Cerebellar nuclear complex (tissue), 1 donor: ENCODE measurements around the gene UBXN7.
"Not testable (repeated sequence)": the region's sequence is repeated elsewhere in the genome, so short reads cannot be mapped to it uniquely, and the experiment has no call there.

ENCODE experiments used
- DNase-seq, 2 experiments: peaks; one replicate each; lab custom pipeline; 2025; lab: John Stamatoyannopoulos, UW

The UBXN7 gene, protein sequence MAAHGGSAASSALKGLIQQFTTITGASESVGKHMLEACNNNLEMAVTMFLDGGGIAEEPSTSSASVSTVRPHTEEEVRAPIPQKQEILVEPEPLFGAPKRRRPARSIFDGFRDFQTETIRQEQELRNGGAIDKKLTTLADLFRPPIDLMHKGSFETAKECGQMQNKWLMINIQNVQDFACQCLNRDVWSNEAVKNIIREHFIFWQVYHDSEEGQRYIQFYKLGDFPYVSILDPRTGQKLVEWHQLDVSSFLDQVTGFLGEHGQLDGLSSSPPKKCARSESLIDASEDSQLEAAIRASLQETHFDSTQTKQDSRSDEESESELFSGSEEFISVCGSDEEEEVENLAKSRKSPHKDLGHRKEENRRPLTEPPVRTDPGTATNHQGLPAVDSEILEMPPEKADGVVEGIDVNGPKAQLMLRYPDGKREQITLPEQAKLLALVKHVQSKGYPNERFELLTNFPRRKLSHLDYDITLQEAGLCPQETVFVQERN

DNA sequence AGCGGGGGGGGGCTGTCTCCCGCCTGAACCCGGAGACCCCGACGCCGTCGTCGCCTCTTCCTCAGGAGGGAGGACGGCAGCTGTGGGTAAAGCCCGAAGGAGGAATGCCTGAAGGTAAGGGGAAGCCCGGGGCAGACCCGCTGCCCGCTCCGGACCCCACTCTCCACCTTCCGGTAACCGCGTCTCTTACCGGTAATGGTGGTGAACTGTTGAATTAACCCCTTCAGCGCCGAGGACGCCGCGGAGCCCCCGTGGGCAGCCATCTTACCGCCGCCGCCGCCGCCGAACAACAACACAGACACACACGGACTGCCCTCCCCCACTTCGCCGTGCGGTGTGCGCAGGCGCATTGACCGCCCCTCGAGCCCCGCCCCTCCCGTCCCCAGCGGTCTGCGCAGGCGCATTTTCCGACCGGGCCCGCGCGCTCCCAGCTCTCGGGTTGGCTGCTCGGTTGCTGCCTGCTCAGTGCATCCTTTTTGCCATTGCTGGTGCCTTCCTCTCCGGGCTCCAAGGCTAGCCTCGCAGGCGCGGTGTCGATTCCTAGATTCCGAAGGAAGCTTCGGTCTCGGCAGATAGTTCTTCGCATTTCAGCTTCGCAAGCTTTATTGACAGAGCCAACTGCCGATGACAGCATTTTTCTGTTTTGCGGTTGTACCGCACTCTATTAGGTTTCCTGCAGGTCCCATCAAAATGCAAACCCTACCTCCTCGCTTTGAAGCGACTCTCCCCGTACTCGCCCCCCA is at the start of gene UBXN7:
Gene UBXN7, minus strand, starts transcription at position 291 of the 743 bp plus-strand sequence. Its CDS starts 28 bp downstream, at position 263.
- DNase-seq: peak; percentile 37 to 86

DNA sequence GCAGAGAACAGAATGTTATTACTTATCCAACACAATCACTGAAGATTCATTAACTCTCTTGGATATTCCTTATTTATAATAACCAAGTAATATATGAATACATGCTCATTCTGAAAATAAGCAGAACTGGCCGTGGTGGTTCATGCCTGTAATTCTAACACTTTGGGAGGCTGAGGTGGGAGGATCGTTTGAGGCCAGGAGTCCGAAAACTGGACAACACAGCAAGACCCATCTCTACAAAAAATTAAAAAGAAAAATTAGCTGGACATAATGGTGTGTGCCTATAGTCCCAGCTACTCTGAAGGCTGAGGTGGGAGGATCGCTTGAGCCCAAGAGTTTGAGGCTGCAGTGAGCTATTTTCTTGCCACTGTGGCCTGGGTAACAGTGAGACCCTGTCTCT is 45.5 kb upstream of the UBXN7 start:
- DNase-seq: no peak

DNA sequence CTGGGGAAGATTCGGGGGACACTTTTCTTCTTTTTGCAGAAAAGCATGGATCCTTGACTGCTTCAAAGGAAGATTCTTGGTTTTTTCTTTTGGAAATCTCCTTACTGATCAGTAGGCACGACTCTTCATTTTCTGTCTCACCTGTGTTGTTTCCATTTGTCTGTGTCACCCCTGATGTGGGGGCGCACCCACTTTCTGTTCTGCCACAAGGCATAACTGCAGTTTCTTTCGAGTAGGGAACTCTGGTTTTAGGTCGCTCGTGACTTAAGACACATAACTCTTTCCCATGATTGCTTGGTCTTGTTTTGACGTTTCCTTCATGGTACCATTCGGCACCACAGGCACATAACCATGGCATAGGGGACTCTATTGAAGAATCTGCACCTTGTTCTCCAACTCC is 40.1 kb upstream of the UBXN7 start:
- no peak for DNase-seq

DNA sequence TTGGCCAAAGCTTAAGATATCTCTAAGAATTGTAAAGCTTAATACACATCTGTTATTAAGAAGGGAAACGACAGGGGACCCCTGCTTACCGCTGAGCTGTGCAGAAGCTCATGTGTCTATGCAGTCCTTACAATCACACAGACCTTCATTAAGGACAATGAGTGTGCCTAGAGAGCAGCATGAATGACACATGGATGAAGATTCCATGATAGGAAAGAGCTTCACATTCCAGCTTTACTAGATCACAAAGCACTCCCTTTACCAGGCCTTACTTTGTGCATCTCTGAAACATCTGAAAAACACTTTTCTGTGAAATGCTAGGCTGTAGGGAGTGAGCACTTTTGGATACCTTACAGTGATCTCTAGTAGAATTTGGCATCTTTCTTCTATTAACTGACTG is 39.3 kb upstream of the UBXN7 start:
- DNase-seq: no peak

DNA sequence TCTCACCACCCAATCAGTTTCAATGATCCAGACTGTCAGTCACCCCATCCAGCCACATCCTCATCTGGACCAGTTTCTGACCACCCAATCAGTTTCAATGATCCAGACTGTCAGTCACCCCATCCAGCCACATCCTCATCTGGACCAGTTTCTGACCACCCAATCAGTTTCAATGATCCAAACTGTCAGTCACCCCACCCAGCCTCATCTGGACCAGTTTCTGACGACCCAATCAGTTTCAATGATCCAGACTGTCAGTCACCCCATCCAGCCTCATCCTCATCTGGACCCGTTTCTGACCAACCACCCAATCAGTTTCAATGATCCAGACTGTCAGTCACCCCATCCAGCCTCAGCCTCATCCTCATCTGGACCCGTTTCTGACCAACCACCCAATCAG is 38.0 kb upstream of the UBXN7 start:
- DNase-seq: not testable (repeated sequence)

DNA sequence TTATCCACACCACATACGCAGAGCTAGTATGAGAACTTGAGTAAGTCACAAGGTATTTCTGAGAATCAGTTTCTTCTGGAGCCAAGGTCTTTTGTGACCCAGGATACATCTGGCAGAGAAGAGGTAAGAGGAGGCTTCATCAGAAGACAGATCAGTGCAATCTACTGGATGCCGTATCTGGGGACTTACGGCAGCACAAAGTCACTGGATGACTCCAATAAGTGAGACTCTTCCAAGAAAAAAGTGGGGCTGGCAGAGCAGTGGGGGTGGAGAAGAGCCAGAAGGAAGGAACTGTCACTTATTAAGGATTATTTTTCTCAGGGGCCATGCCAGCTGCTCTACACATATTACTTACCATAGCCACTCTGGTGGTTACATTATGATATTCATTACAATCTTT is 31.6 kb upstream of the UBXN7 start:
- no peak for DNase-seq

DNA sequence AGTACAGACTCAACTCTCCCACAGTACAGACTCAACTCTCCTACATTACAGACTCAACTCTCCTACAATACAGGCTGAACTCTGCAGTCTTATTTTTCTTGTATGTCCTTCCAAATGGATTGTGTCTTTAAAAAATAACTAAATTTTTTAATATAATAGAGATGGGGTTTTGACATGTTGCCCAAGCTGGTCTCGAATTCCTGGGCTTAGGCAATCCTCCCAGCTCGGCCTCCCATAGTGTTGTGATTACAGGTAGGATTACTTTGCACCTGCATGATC is 31.2 kb upstream of the UBXN7 start:
- DNase-seq: no peak

DNA sequence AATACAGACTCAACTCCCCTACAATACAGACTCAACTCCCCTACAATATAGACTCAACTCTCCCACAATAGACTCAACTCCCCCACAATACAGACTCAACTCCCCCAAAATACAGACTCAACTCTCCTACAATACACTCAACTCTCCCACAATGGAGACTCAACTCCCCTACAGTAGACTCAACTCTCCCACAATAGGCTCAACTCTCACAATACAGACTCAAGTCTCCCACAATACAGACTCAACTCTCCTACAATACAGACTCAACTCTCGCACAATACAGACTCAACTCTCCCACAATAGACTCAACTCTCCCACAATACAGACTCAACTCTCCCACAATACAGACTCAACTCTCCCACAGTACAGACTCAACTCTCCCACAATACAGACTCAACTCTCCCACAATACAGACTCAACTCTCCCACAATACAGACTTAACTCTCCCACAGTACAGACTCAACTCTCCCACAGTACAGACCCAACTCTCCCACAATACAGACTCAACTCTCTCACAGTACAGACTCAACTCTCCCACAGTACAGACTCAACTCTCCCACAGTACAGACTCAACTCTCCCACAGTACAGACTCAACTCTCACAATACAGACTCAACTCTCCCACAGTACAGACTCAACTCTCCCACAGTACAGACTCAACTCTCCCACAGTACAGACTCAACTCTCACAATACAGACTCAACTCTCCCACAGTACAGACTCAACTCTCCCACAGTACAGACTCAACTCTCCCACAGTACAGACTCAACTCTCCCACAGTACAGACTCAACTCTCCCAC is 30.7 kb upstream of the UBXN7 start:
- not testable (repeated sequence) for DNase-seq

DNA sequence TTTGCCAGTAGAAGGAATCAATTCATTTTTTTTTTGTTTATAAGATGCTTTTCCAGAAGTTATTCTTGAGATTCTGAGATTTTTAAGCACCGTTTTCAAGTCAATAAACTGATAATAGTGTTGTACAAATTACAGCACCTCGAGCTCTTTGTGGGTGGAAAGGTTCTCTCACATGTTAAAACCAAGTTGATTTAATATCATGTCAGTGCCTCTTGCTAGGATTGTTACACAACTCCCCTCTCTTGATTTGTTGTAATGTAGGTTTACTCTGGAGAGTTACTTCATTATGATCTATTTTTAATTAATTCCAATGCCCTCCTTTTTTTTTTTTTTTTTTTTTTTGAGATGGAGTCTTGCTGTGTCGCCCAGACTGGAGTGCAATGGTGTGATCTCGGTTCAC is 25.8 kb upstream of the UBXN7 start:
- no peak for DNase-seq

DNA sequence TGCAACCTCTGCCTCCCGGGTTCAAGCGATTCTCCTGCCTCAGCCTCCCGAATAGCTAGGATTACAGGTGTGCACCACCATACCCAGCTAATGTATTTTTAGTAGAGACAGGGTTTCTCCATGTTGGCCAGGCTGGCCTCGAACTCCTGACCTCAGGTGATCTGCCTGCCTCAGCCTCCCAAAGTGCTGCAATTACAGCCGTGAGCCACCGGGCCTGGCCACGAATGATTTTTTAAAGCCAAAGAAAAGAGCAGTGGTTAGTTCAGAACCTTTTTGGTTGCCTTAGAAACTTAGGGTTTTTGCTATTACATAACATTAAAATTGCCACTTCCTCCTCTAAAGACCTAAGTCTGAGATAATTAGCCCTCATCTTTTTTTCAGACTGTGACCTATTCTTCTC is 25.2 kb upstream of the UBXN7 start:
- DNase-seq: not testable (repeated sequence)

DNA sequence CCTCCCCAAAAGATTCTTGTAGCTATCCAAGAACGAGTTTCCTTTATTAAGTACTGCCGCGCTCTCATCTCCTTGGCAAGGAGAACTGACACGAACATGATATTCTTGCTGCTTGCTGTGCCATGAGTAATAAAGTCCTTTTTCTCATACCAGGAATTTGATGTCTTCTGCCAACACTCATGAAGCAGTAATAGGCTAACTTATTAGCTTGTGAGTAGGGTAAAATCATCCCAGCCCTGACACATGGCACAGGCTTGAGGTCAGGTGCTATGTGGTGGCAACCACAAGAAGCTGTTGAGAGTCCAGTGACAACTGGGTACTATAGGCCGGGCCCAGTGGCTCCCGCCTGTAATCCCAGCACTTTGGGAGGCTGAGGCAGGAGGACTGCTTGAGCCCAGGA is 22.7 kb upstream of the UBXN7 start:
- no peak for DNase-seq

DNA sequence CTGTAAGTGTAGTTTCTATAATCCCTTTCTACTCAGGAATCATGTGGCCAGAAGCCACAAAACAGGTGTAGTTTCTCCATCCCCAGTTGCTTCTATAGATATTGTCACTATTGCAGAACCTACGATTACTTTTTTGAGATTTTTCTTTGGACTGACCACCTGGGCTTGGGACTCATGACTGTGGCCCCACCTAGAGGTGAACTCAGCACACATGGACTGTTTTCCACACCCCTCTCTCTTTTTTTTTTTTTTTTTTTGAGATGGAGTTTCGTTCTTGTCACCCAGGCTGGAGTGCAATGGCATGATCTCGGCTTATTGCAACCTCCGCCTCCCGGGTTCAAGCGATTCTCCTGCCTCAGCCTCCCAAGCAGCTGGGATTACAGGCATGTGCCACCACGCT is 13.2 kb upstream of the UBXN7 start:
- not testable (repeated sequence) for DNase-seq

DNA sequence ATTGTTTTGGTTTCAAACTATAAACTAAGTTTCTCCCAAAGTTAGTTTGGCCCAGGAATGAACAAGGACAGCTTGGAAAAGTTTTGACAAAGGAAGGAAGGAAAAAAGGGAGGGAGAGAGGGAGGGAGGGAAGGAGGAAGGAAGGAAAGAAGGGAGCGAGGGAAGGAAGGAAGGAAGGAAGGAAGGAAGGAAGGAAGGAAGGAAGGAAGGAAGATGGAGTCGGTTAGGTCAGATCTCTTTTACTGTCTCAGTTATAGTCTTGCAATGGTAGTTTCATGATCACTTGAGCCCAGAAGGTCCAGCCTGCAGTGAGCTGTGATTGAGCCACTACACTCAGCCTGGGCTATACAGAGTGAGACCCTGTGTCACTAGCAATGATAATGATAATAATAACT is 12.3 kb upstream of the UBXN7 start:
- DNase-seq: no peak

DNA sequence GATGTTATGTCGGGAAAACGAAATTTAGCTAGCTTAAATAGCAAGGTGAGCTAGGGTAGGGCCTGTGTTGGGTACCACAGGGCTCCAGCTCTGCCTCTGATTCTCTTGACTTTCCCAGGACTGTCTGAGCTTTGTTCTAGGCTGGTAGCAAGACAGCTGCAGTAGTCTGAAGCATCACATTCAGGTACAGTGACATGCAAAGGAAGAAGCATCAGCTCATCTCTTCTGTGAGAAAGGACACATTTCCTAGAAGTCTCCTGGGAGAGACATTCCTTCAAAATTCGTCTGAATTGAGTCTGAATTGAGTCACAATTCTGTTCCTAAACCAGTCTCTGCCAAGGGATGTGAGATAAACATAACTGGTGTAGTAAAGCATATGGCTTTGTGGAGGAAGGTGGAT is 8.5 kb upstream of the UBXN7 start:
- no peak for DNase-seq

DNA sequence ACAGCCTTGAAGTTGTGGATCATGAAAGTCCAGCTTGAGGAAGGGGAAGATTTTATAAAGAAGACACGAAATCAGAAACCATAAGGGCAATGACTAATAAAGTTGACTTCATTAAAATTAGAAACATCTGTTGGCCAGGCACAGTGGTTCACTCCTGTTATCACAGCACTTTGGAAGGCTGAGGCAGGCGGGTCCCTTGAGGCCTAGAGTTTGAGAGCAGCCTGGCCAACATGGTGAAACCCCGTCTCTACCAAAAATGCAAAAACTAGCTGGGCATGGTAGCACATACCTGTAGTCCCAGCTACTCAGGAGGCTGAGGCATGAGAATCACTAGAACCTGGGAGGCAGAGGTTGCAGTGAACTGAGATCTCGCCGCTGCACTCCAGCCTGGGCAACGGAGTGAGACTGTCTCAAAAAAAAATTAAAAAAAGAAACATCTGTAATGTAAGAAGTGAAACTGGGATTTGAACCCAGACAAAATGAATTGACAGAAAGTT is 7.9 kb upstream of the UBXN7 start:
- no peak for DNase-seq

DNA sequence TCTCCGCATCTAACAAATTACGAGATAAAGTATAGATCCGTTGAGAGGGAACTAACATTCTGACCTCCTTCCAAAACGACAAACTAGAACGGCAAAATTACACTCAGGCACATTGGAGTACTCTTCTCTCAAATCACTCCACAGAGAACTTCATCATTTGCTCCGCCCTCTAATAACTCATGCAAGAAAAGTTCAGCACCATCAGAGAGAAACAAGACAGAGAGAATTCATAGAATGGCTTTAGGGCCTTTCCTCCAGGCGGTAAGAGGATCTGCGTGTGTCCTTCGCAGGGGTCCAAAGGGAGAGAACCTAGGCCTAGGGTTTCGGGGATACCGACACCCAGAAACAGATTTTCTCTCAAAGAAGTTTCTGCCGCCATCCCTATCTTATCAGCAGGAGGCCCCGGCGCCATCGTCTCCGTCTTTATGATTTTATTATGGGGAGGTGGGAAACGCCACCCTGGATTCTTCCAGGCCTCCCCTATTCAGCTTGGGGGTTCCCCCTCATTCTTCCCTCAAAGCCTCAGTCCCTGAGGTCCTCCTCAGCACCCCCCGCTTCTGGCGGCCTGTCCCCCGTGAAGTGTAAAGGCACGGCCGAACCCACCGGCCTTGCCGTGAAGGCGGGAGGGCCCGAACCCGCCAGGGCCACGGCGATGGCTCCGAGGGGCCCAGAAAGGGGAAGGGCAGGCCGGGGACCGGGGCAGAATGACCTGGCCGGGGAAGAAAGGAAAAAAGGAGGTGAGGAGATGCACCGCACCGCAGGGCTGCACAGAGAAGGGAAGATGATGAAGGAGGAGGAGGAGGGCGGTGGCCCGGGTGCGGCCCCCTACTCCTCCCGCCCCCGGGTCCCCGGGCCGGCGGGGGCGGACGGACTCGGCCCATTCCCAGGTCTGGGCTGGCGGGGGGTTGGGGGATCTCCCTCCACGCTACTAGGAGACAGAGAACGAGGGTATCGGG is 768 bp downstream of the UBXN7 start:
- no peak for DNase-seq

DNA sequence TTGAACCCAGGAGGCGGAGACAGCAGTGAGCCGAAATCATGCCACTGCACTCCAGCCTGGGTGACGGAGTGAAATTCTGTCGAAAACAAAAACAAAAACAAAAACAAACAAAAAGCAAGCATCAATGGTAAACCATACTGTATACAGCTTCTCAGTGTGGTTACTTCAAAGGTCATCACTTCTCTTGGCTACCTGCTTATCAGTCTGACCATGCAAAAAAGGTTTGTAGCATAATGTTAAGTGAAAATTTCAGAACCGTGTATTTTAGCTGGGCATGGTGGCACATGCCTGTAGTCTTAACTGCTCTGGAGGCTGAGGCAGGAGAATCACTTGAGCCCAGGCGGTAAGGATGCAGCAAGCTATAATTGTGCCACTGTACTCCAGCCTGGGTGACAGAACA is 4.2 kb downstream of the UBXN7 start:
- no peak for DNase-seq

DNA sequence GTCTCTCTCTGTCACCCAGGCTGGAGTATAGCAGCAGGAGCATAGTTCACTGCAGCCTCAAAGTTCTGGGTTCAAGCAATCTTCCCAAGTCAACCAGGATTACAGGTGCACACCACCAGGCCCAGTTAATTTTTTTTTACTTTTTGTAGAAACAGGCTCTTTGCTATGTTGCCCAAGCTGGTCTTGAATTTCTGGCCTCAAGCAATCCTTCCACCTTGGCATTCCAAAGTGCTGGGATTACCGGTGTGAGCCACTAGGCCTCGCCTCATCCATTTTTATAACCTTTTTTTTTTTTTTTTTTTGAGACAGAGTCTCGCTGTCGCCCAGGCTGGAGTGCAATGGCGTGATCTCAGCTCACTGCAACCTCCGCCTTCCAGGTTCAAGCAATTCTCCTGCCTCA is 7.8 kb downstream of the UBXN7 start:
- not testable (repeated sequence) for DNase-seq

DNA sequence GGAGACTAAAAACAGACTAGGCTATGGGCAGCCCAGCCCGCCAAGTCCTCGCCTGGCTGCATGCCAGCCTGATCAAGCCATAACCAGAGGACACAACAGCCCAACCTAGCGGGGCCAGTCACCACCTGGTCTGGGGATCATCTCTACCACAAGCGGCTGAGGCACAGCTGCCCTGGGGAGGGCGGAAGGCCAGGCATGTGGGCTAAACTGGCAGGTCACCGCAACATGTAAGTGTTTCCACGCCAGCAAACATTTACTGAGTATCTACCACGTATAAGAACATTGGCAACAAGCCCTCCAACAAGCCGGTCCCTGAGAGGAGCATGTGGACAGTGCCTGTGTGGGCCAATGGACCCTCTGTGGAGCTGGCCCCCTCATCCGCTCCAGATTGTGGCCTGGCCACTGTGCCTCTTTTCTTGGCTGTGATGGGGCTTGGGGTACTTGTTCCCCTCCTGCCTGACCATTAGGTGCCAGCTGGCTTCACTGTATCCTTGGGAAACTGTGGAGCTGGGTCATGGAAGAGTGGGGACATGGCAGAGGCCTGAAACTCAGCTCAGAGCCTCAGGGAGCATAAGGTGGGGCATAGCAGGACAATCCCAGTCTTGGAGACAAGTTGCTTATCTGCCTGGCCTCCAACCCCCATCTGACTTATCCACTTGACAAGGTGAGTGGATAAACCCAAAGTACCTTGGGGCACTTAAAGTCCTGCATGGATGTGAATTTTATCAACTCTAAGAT is 9.0 kb downstream of the UBXN7 start:
- peak in 1 of 2 experiments; percentile 32 for DNase-seq

DNA sequence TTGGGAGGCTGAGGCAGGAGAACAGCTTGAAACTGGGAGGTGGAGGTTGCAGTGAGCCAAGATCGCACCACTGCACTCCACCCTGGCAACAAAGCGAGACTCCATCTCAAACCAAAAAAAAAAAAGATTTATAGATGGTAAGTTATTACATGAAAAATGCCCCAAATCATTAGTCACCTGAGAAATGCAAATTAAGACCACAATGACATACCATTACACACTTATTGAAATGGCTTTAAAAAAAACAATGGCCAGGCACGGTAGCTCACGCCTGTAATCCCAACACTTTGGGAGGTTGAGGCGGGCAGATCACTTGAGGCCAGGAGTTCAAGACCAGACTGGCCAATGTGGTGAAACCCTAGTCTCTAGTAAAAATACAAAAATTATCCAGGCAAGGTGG is 10.6 kb downstream of the UBXN7 start:
- DNase-seq: not testable (repeated sequence)

DNA sequence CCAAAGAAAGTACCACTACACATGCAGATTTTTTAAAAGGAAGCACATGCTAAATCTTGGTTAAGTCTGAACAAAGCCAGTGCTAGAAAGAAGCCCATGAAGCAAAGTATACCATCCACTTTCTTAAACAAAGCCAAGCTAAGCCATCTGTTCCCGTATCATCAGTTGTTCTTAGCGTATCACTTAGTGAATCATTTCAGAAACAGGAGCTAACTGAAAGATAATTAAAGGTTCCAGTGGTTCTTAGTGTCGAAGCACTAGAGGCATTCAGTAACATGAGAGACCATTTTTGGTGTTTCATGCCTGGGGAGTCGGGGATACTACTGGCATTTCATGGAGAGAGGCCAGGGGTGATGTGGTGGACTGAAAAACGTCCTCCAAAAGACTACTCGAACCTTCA is 12.8 kb downstream of the UBXN7 start:
- DNase-seq: no peak
